Body of pancreas (tissue), 4 donors: ENCODE data around the gene PGA3. TPM values are rescaled to one million over a fixed set of nuclear protein-coding genes. Genes with fewer than 3 reads are reported as not detected.

Experiments
- ATAC-seq: fragments of 150-250 bp; one replicate; pipeline ENCODE4 v1.9.1; 2016
- DNase-seq, 4 donors: peaks; one replicate each; pipeline ENCODE4 v3.0.0-alpha.2; 2019
- H3K27ac ChIP-seq, 4 donors: fragments of 200-600 bp; sonication (generic); 1 replicate in 3 of 4; 2 replicates in 1 of 4; pipeline versions ENCODE4 v1.5.1 to v1.6.1; 2016 to 2019; ENCODE audit warnings: mild to moderate bottlenecking in 1 of 4, mixed read lengths in 1 of 4, moderate library complexity in 1 of 4
- H3K27me3 ChIP-seq, 2 donors: fragments of 200-600 bp; sonication (generic); one replicate each; pipeline ENCODE4 v1.6.0; 2016; ENCODE audit warnings: mild to moderate bottlenecking in 1 of 2
- H3K36me3 ChIP-seq, 2 donors: fragments of 200-600 bp; sonication (generic); replicated peaks in 1 of 2; 2 replicates each; pipeline ENCODE4 v1.5.1; 2016; ENCODE audit warnings: low read depth in 2 of 2; ENCODE audit not compliant: insufficient read depth in 1 of 2
- H3K4me1 ChIP-seq: fragments of 200-600 bp; sonication (generic); one replicate; pipeline ENCODE4 v1.6.0; 2016
- H3K4me3 ChIP-seq, 2 donors: fragments of 200-600 bp; sonication (generic); 1 replicate in 1 of 2; 2 replicates in 1 of 2; pipeline ENCODE4 v1.5.1; 2016 to 2019
- H3K9me3 ChIP-seq, 3 donors: fragments of 200-600 bp; sonication (generic); 1 replicate in 2 of 3; 2 replicates in 1 of 3; pipeline ENCODE4 v1.5.1; 2016
- POLR2A ChIP-seq, 3 donors: fragments of 450-650 bp; IDR thresholded peaks; one replicate each; pipeline ENCODE4 v1.6.1; 2016; ENCODE audit warnings: antibody characterized with exemption in 3 of 3, mild to moderate bottlenecking in 2 of 3
- WGBS, 2 donors: methylation state at CpG; one replicate each; pipeline ENCODE4 v1.1.5; 2017; 5-methylcytosine and 5-hydroxymethylcytosine counted together
- intact Hi-C: fragments of 100-400 bp; cut with DNase I; formaldehyde crosslinking; loops from one replicate; pipeline ENCODE4 v1.15.1; 2023
- total RNA-seq, 2 donors: library from RNA; depleted of rRNA; stranded (reverse); fragments of >200 nt; gene quantifications; one replicate each; pipeline ENCODE4 v1.1.0, GENCODE V29; 2016
- TF ChIP-seq, protein P1 (sequence below), 7 experiments: fragments of 450-650 bp in 4 of 7; fragments of 200-600 bp in 3 of 7; sonication (generic) in 3 of 7; IDR thresholded peaks; one replicate each; pipeline ENCODE4 v1.5.1; 2016 to 2019; ENCODE audit warnings: antibody characterized with exemption in 7 of 7

The PGA3 gene
- total RNA-seq, 2 donors from 2014 or later: 26.4 TPM; not detected in 1

DNA sequence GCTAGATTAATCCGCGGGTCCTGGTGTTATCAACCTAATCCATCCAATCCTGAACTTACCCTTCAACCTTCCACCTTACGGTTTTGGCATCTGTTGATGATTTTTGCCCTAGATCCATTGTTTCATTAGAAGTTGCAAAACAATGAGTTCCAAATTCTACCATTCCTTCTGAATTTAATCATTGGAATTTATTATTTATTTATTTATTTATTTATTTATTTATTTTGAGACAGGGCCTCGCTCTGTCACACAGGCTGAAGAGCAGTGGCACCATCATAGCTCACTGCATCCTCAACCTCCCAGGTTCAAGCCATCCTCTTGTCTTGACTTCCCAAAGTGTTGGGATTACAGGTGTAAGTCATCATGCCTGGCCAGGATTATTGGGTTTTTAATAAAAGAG is 21.8 kb upstream of the PGA3 start:
- ATAC-seq (no peak), DNase-seq (no peak)
- Histone ChIP-seq H3K4me3 (no peak overlapping the region), H3K9me3 (no peaks in the 10 kb centered on the region), H3K36me3 (no peaks in the 10 kb centered on the region), H3K27ac (no peak overlapping the region), H3K27me3 (no peaks in the 10 kb centered on the region), H3K4me1 (no peaks in the 10 kb centered on the region)
- WGBS, 2 donors: 80 to 94% methylated on average over 4 of the region's 4 CpGs
- intact Hi-C loops: no loop called here
- TF ChIP-seq POLR2A (IDR thresholded peaks at IDR 0.05): no peak
- TF ChIP-seq, protein P1, sequence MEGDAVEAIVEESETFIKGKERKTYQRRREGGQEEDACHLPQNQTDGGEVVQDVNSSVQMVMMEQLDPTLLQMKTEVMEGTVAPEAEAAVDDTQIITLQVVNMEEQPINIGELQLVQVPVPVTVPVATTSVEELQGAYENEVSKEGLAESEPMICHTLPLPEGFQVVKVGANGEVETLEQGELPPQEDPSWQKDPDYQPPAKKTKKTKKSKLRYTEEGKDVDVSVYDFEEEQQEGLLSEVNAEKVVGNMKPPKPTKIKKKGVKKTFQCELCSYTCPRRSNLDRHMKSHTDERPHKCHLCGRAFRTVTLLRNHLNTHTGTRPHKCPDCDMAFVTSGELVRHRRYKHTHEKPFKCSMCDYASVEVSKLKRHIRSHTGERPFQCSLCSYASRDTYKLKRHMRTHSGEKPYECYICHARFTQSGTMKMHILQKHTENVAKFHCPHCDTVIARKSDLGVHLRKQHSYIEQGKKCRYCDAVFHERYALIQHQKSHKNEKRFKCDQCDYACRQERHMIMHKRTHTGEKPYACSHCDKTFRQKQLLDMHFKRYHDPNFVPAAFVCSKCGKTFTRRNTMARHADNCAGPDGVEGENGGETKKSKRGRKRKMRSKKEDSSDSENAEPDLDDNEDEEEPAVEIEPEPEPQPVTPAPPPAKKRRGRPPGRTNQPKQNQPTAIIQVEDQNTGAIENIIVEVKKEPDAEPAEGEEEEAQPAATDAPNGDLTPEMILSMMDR (IDR thresholded peaks at IDR 0.05): no peak

DNA sequence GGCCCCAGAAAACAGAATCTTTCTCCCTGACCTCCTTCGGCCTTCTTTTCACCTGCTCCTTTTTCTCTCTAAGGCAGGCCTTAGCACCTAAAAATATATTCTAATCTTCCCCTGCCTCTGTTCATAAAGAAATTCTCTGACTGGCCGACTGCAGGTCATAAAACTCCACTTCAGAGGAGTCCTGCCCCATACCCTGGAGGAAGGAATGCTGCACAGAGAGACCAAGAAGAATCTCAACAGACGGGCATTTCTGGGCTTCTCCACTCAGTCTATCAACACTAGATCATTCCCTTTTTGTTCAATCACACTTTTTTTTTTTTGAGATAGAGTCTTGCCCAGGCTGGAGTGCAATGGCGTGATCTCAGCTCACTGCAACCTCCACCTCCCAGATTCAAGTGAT is 19.7 kb upstream of the PGA3 start:
- DNase-seq (no peak), ATAC-seq (no peak)
- no peak overlapping the region for H3K4me3 ChIP-seq
- no peak overlapping the region for H3K27ac ChIP-seq
- 74 to 90% methylated on average over 4 of the region's 4 CpGs for WGBS, 2 donors
- no peaks in the 10 kb centered on the region for H3K9me3 ChIP-seq
- TF ChIP-seq, protein P1 (IDR thresholded peaks at IDR 0.05): no peak
- TF ChIP-seq POLR2A (IDR thresholded peaks at IDR 0.05): no peak
- no peaks in the 10 kb centered on the region for H3K4me1 ChIP-seq
- H3K36me3 ChIP-seq: no peaks in the 10 kb centered on the region
- intact Hi-C loops: no loop called here
- no peaks in the 10 kb centered on the region for H3K27me3 ChIP-seq

DNA sequence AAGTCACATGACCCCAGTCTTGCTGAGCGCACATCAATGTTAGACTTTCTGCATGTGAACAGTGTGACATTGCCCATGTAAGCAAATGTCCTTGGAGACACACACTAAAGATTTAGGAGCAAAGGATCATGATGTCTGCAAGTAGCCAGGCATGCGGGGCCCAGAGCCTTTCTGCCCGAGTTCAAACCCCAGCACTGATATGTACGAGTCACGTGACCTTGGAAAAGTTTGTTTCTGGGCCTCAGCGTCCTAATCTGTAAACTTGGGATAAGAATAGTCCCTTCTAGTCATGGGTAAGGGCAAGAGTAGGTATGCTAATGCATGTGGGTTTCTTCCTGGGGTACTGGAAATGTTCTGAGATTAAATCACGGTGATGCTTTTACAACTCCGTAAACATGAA is 16.8 kb upstream of the PGA3 start:
- no peak for TF ChIP-seq POLR2A (IDR thresholded peaks at IDR 0.05)
- TF ChIP-seq, protein P1 (IDR thresholded peaks at IDR 0.05): no peak
- WGBS, 2 donors: 60 to 73% methylated on average over 7 to 8 of the region's 8 CpGs

DNA sequence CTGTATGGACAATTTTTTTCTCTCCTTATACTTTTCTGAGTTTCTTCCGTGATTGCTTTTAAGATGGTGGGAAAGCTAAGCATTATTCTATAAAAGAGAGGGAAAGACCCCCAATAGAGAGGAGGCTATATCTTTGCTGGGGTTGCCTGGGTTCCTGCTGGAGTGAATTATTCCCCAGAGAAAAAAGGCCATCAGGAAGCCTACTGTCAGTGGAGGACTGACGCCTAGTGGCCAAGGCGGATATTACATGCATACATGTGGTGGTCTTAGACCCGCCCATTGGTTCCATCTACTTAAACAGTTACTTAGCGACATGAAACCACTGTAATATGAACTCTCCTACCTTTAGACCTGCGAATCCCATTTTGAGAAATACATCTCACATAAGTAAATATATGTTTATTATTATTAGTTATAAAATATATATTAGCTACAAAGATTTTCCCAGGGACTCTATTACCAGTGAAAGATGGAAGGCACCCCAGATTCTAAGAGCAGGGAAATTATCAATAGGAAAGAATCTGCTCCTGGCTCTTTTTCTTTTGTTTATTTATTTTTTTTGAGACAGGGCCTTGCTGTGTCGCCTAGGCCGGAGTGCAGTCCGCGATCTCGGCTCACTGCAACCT is 15.7 kb upstream of the PGA3 start:
- DNase-seq (peak; percentile 71 to 87 (median 78)), ATAC-seq (peak; percentile 73)
- H3K27ac ChIP-seq: no peak overlapping the region
- intact Hi-C loops: no loop called here
- no peak overlapping the region for H3K4me3 ChIP-seq
- no peaks in the 10 kb centered on the region for H3K9me3 ChIP-seq
- 39% methylated on average over 11 of the region's 11 CpGs for WGBS, 2 donors
- no peaks in the 10 kb centered on the region for H3K4me1 ChIP-seq
- no peaks in the 10 kb centered on the region for H3K27me3 ChIP-seq
- H3K36me3 ChIP-seq: no peaks in the 10 kb centered on the region
- TF ChIP-seq POLR2A (IDR thresholded peaks at IDR 0.05): no peak
- TF ChIP-seq, protein P1 (IDR thresholded peaks at IDR 0.05): peak; percentile 77 to 93 (median 87)

More for the DNA sequence above, 16.8 kb upstream of the PGA3 start:
- ATAC-seq (no peak), DNase-seq (no peak)
- intact Hi-C loops: no loop called here
- Histone ChIP-seq H3K27ac (no peak overlapping the region), H3K4me1 (no peaks in the 10 kb centered on the region), H3K27me3 (no peaks in the 10 kb centered on the region), H3K9me3 (no peaks in the 10 kb centered on the region), H3K36me3 (no peaks in the 10 kb centered on the region), H3K4me3 (no peak overlapping the region)

DNA sequence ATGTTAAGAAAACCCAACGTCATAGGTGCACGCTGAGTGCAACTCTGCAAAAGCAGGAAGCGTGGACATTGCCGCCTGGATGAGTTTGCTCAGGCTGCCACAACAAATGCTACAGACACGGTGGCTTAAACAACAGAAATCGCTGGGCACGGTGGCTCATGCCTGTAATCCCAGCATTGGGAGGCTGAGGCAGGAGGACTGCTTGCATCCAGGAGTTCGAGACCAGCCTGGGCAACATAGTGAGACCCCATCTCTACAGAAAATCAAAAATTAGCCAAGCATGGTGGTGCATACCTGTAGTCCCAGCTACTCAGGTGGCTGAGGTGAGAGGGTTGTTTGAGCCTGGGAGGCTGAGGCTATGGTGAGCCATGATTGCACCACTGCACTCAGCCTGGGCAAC is 13.4 kb upstream of the PGA3 start:
- no peaks in the 10 kb centered on the region for H3K9me3 ChIP-seq
- H3K27ac ChIP-seq: no peak overlapping the region
- H3K27me3 ChIP-seq: no peaks in the 10 kb centered on the region
- H3K4me1 ChIP-seq: no peaks in the 10 kb centered on the region
- 75 to 84% methylated on average over 8 of the region's 8 CpGs for WGBS, 2 donors
- no peak for DNase-seq
- H3K36me3 ChIP-seq: no peaks in the 10 kb centered on the region
- no peak for ATAC-seq
- TF ChIP-seq POLR2A (IDR thresholded peaks at IDR 0.05): no peak
- TF ChIP-seq, protein P1 (IDR thresholded peaks at IDR 0.05): no peak
- H3K4me3 ChIP-seq: no peak overlapping the region
- intact Hi-C loops: loop anchor here (10.0 kb wide), 1 partner anchor 365 kb away; no protein-coding TSS in a partner anchor
